ENCODE results near the gene NUBP1. TPM values are rescaled to one million over a fixed set of nuclear protein-coding genes. Genes with fewer than 3 reads are reported as not detected.
A peak's percentile ranks its signal among the peaks of the same experiment; 100 is the strongest.
"Not testable (repeated sequence)": the region's sequence is repeated elsewhere in the genome, so short reads cannot be mapped to it uniquely, and the experiment has no call there.

The NUBP1 gene
- total RNA-seq, 1 experiment from 2014 or later, result 36.1 TPM

GRCh38 chr16:10763456-10763855 is 19.8 kb downstream of the NUBP1 start:
- H3K4me3 ChIP-seq, result no peak overlapping the region
- peaks cover 10% of the 10 kb centered on the region for H3K36me3 ChIP-seq
- no peaks in the 10 kb centered on the region for H3K4me1 ChIP-seq
- no peaks in the 10 kb centered on the region for H3K9me3 ChIP-seq (replicated peaks)
- H3K27me3 ChIP-seq, result no peaks in the 10 kb centered on the region
- DNase-seq, result no peak
- no peak overlapping the region for H3K27ac ChIP-seq

- Histone ChIP-seq H3K4me3 (no peak overlapping the region), H3K9me3 (replicated peaks) (no peaks in the 10 kb centered on the region), H3K27ac (no peak overlapping the region), H3K36me3 (peaks cover 7% of the 10 kb centered on the region), H3K27me3 (no peaks in the 10 kb centered on the region), H3K4me1 (no peaks in the 10 kb centered on the region)
- no peak for DNase-seq
Measured at GRCh38 chr16:10765772-10766171, 22.1 kb downstream of the NUBP1 start.

GRCh38 chr16:10767127-10767526 is 23.5 kb downstream of the NUBP1 start:
- no peaks in the 10 kb centered on the region for H3K36me3 ChIP-seq
- DNase-seq, result no peak
- no peaks in the 10 kb centered on the region for H3K4me1 ChIP-seq
- no peaks in the 10 kb centered on the region for H3K9me3 ChIP-seq (replicated peaks)
- H3K27ac ChIP-seq, result no peak overlapping the region
- H3K4me3 ChIP-seq, result no peak overlapping the region
- no peaks in the 10 kb centered on the region for H3K27me3 ChIP-seq

GRCh38 chr16:10769381-10769780 is 25.7 kb downstream of the NUBP1 start:
- Histone ChIP-seq H3K36me3 (no peaks in the 10 kb centered on the region), H3K27me3 (no peaks in the 10 kb centered on the region), H3K4me3 (no peak overlapping the region), H3K27ac (no peak overlapping the region), H3K4me1 (no peaks in the 10 kb centered on the region), H3K9me3 (replicated peaks) (no peaks in the 10 kb centered on the region)
- no peak for DNase-seq

- Histone ChIP-seq H3K9me3 (replicated peaks) (no peaks in the 10 kb centered on the region), H3K4me3 (no peak overlapping the region), H3K27ac (no peak overlapping the region), H3K36me3 (no peaks in the 10 kb centered on the region), H3K4me1 (no peaks in the 10 kb centered on the region), H3K27me3 (no peaks in the 10 kb centered on the region)
- DNase-seq, result no peak
Measured at GRCh38 chr16:10770907-10771306, 27.3 kb downstream of the NUBP1 start.

GRCh38 chr16:10776280-10776679 is 32.6 kb downstream of the NUBP1 start:
- Histone ChIP-seq H3K9me3 (replicated peaks) (no peaks in the 10 kb centered on the region), H3K36me3 (no peaks in the 10 kb centered on the region), H3K27me3 (no peaks in the 10 kb centered on the region), H3K4me3 (no peak overlapping the region), H3K27ac (no peak overlapping the region), H3K4me1 (no peaks in the 10 kb centered on the region)
- DNase-seq, result no peak

- not testable (repeated sequence) for DNase-seq; H3K27ac ChIP-seq; H3K9me3 ChIP-seq (replicated peaks); H3K27me3 ChIP-seq; H3K4me3 ChIP-seq; H3K36me3 ChIP-seq; H3K4me1 ChIP-seq
Measured at GRCh38 chr16:10776923-10777322, 33.3 kb downstream of the NUBP1 start.

- Histone ChIP-seq H3K27ac (no peak overlapping the region), H3K9me3 (replicated peaks) (no peaks in the 10 kb centered on the region), H3K4me3 (no peak overlapping the region), H3K36me3 (no peaks in the 10 kb centered on the region), H3K27me3 (no peaks in the 10 kb centered on the region), H3K4me1 (no peaks in the 10 kb centered on the region)
- DNase-seq, result no peak
Measured at GRCh38 chr16:10777356-10777755, 33.7 kb downstream of the NUBP1 start.

- DNase-seq; H3K36me3 ChIP-seq; H3K4me1 ChIP-seq; H3K4me3 ChIP-seq; H3K27ac ChIP-seq; H3K27me3 ChIP-seq; H3K9me3 ChIP-seq (replicated peaks): not testable (repeated sequence)
Measured at GRCh38 chr16:10779908-10780307, 36.3 kb downstream of the NUBP1 start.

GRCh38 chr16:10780628-10781027 is 37.0 kb downstream of the NUBP1 start:
- H3K4me1 ChIP-seq, result no peaks in the 10 kb centered on the region
- DNase-seq, result peak in 1 of 2 experiments; percentile 3

GRCh38 chr16:10782628-10783027 is 39.0 kb downstream of the NUBP1 start:
- Histone ChIP-seq H3K27me3 (no peaks in the 10 kb centered on the region), H3K27ac (no peak overlapping the region), H3K36me3 (no peaks in the 10 kb centered on the region), H3K4me1 (no peaks in the 10 kb centered on the region), H3K4me3 (no peak overlapping the region), H3K9me3 (replicated peaks) (no peaks in the 10 kb centered on the region)
- no peak for DNase-seq

More at GRCh38 chr16:10780628-10781027, 37.0 kb downstream of the NUBP1 start:
- H3K27me3 ChIP-seq, result no peaks in the 10 kb centered on the region
- no peaks in the 10 kb centered on the region for H3K36me3 ChIP-seq
- H3K9me3 ChIP-seq (replicated peaks), result no peaks in the 10 kb centered on the region
- no peak overlapping the region for H3K4me3 ChIP-seq
- no peak overlapping the region for H3K27ac ChIP-seq

- H3K27me3 ChIP-seq, result no peaks in the 10 kb centered on the region
- H3K36me3 ChIP-seq, result no peaks in the 10 kb centered on the region
- no peak overlapping the region for H3K27ac ChIP-seq
- DNase-seq, result peak in 1 of 2 experiments; percentile 4
- no peaks in the 10 kb centered on the region for H3K9me3 ChIP-seq (replicated peaks)
- no peak overlapping the region for H3K4me3 ChIP-seq
- H3K4me1 ChIP-seq, result no peaks in the 10 kb centered on the region
Measured at GRCh38 chr16:10787304-10787703, 43.7 kb downstream of the NUBP1 start.

- H3K27ac ChIP-seq; H3K36me3 ChIP-seq; H3K4me1 ChIP-seq; H3K27me3 ChIP-seq; H3K9me3 ChIP-seq (replicated peaks); H3K4me3 ChIP-seq; DNase-seq: not testable (repeated sequence)
Measured at GRCh38 chr16:10788630-10789029, 45.0 kb downstream of the NUBP1 start.

- Histone ChIP-seq H3K9me3 (replicated peaks) (no peaks in the 10 kb centered on the region), H3K4me1 (no peaks in the 10 kb centered on the region), H3K27me3 (no peaks in the 10 kb centered on the region), H3K27ac (no peak overlapping the region), H3K36me3 (no peaks in the 10 kb centered on the region), H3K4me3 (no peak overlapping the region)
- no peak for DNase-seq
Measured at GRCh38 chr16:10791048-10791447, 47.4 kb downstream of the NUBP1 start.

GRCh38 chr16:10799736-10800135 is 56.1 kb downstream of the NUBP1 start:
- H3K9me3 ChIP-seq (replicated peaks), result no peaks in the 10 kb centered on the region
- no peaks in the 10 kb centered on the region for H3K27me3 ChIP-seq

GRCh38 chr16:10805334-10805733 is 61.7 kb downstream of the NUBP1 start:
- Histone ChIP-seq H3K4me3 (no peak overlapping the region), H3K9me3 (replicated peaks) (no peaks in the 10 kb centered on the region), H3K36me3 (no peaks in the 10 kb centered on the region), H3K4me1 (no peaks in the 10 kb centered on the region), H3K27ac (no peak overlapping the region), H3K27me3 (no peaks in the 10 kb centered on the region)
- no peak for DNase-seq

More at GRCh38 chr16:10799736-10800135, 56.1 kb downstream of the NUBP1 start:
- H3K4me3 ChIP-seq, result no peak overlapping the region
- no peak overlapping the region for H3K27ac ChIP-seq
- DNase-seq, result no peak
- H3K4me1 ChIP-seq, result no peaks in the 10 kb centered on the region
- H3K36me3 ChIP-seq, result no peaks in the 10 kb centered on the region

GRCh38 chr16:10806698-10807097 is 63.1 kb downstream of the NUBP1 start:
- DNase-seq, result no peak
- Histone ChIP-seq H3K27me3 (no peaks in the 10 kb centered on the region), H3K4me3 (no peak overlapping the region), H3K4me1 (no peaks in the 10 kb centered on the region), H3K9me3 (replicated peaks) (no peaks in the 10 kb centered on the region), H3K27ac (no peak overlapping the region), H3K36me3 (no peaks in the 10 kb centered on the region)

All from SJCRH30 (cell line).